ENCODE results near the gene TBX3. TPM values are rescaled to one million over a fixed set of nuclear protein-coding genes. Genes with fewer than 3 reads are reported as not detected.

The TBX3 gene
- polyA plus RNA-seq, 1 donor from 2014 or later: not detected

DNA sequence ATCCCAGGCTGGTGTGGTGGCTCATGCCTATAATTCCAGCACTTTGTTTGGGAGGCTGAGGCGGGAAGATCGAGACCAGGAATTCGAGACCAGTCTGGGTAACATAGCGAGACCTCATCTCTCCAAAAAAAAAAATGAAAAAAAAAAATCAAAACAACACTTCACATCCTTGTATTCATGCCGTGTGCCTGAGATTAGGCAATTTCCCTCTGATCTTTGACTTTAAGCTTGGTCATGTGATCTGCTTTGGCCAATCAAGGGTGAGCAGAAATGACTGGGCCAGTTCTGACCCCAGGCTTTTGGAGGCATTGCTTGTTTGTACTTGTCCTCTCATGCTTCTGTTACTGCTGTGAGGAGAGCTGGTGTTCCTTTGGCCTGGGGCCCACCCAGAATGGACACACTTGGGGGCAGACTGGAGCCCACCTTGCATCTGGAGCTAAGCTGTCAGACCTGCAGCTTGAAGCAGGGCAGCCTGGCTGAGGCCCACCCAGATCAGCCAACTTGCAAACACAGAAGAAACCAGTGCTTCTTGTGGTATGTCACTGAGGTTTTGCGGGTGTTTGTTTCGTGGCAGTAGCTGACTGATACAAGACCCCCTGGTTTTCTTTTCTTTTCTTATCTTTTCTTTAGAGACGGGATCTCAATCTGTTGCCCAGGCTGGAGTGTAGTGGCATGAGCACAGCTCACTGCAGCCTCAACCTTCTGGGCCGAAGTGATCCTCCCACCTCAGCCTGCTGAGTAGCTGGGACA lies 29.7 kb upstream of the TBX3 start:
- H4K20me1 ChIP-seq (ENCODE audit: insufficient read depth): no peaks in the 10 kb centered on the region
- H3K9me3 ChIP-seq (ENCODE audit: low read length): peaks cover 3% of the 10 kb centered on the region
- no peak overlapping the region for H3K4me2 ChIP-seq (ENCODE audit: low read length)
- H3K36me3 ChIP-seq (ENCODE audit: insufficient read depth, low read length): no peaks in the 10 kb centered on the region
- TF ChIP-seq EZH2 (IDR thresholded peaks at IDR 0.05; ENCODE audit: borderline replicate concordance, insufficient read depth, low read length, poor library complexity, severe bottlenecking): no peak
- TF ChIP-seq RAD21 (conservative IDR thresholded peaks at IDR 0.05): no peak
- no peak for TF ChIP-seq EP300 (conservative IDR thresholded peaks at IDR 0.05; ENCODE audit: poor library complexity, severe bottlenecking)
- TF ChIP-seq POLR2AphosphoS5 (IDR thresholded peaks at IDR 0.05): no peak
- TF ChIP-seq SMC3 (conservative IDR thresholded peaks at IDR 0.05; ENCODE audit: poor library complexity): no peak
- TF ChIP-seq MXI1 (conservative IDR thresholded peaks at IDR 0.05; ENCODE audit: poor library complexity, severe bottlenecking): no peak
- TF ChIP-seq, protein P1, sequence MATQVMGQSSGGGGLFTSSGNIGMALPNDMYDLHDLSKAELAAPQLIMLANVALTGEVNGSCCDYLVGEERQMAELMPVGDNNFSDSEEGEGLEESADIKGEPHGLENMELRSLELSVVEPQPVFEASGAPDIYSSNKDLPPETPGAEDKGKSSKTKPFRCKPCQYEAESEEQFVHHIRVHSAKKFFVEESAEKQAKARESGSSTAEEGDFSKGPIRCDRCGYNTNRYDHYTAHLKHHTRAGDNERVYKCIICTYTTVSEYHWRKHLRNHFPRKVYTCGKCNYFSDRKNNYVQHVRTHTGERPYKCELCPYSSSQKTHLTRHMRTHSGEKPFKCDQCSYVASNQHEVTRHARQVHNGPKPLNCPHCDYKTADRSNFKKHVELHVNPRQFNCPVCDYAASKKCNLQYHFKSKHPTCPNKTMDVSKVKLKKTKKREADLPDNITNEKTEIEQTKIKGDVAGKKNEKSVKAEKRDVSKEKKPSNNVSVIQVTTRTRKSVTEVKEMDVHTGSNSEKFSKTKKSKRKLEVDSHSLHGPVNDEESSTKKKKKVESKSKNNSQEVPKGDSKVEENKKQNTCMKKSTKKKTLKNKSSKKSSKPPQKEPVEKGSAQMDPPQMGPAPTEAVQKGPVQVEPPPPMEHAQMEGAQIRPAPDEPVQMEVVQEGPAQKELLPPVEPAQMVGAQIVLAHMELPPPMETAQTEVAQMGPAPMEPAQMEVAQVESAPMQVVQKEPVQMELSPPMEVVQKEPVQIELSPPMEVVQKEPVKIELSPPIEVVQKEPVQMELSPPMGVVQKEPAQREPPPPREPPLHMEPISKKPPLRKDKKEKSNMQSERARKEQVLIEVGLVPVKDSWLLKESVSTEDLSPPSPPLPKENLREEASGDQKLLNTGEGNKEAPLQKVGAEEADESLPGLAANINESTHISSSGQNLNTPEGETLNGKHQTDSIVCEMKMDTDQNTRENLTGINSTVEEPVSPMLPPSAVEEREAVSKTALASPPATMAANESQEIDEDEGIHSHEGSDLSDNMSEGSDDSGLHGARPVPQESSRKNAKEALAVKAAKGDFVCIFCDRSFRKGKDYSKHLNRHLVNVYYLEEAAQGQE (IDR thresholded peaks at IDR 0.05; ENCODE audit: borderline replicate concordance): no peak
- no peak for TF ChIP-seq CTCF (IDR thresholded peaks at IDR 0.05; ENCODE audit: poor library complexity, severe bottlenecking)
- no peak for TF ChIP-seq TAF1 (IDR thresholded peaks at IDR 0.05; ENCODE audit: low read depth)
- H3K27me3 ChIP-seq (ENCODE audit: insufficient read depth, low read depth, low read length): peaks cover 8% of the 10 kb centered on the region
- H3K9me2 ChIP-seq (ENCODE audit: insufficient read depth, low read length): no peaks in the 10 kb centered on the region
- no peak overlapping the region for H3K9ac ChIP-seq (ENCODE audit: low read length)
- H3K4me3 ChIP-seq (ENCODE audit: low read length): no peak overlapping the region
- no peaks in the 10 kb centered on the region for H3F3A ChIP-seq (ENCODE audit: insufficient read depth, low read length, poor library complexity, severe bottlenecking)
- H3K79me2 ChIP-seq (replicated peaks; ENCODE audit: insufficient read depth, low read length): no peaks in the 10 kb centered on the region
- no peak overlapping the region for H3K27ac ChIP-seq (ENCODE audit: low read length)
- no peak overlapping the region for H2AFZ ChIP-seq (ENCODE audit: low read depth, low read length)

- Histone ChIP-seq H3K36me3 (ENCODE audit: insufficient read depth, low read length) (no peaks in the 10 kb centered on the region), H3K9me3 (ENCODE audit: low read length) (peaks cover 3% of the 10 kb centered on the region), H3K4me3 (ENCODE audit: low read length) (no peak overlapping the region), H3F3A (ENCODE audit: insufficient read depth, low read length, poor library complexity, severe bottlenecking) (no peaks in the 10 kb centered on the region), H4K20me1 (ENCODE audit: insufficient read depth) (no peaks in the 10 kb centered on the region), H3K27me3 (ENCODE audit: insufficient read depth, low read depth, low read length) (peaks cover 8% of the 10 kb centered on the region), H3K9ac (ENCODE audit: low read length) (no peak overlapping the region), H3K9me2 (ENCODE audit: insufficient read depth, low read length) (no peaks in the 10 kb centered on the region), H2AFZ (ENCODE audit: low read depth, low read length) (no peak overlapping the region), H3K79me2 (replicated peaks; ENCODE audit: insufficient read depth, low read length) (no peaks in the 10 kb centered on the region), H3K27ac (ENCODE audit: low read length) (no peak overlapping the region), H3K4me2 (ENCODE audit: low read length) (no peak overlapping the region)
- TF ChIP-seq CTCF (IDR thresholded peaks at IDR 0.05; ENCODE audit: poor library complexity, severe bottlenecking) (no peak), SMC3 (conservative IDR thresholded peaks at IDR 0.05; ENCODE audit: poor library complexity) (no peak)
Measured at GRCh38 chr12:114711689-114712152, 27.7 kb upstream of the TBX3 start.
